Lung (tissue), 12 donors: ENCODE results near the gene SNTG2. TPM values are rescaled to one million over a fixed set of nuclear protein-coding genes. Genes with fewer than 3 reads are reported as not detected.

Experiments
- ATAC-seq: fragments of 200-7000 bp; cut with Tn5 transposase; one replicate; pipeline ENCODE4 v1.9.1; 2020; ENCODE audit warnings: moderate number of reproducible peaks; ENCODE audit not compliant: insufficient read depth, low FRiP score
- DNase-seq, 3 donors: peaks; one replicate each; pipeline ENCODE4 v3.0.0-alpha.2; 2013 to 2017
- H3K27ac ChIP-seq, 2 donors: one replicate each; pipeline ENCODE4 v1.5.1; 2013; ENCODE audit warnings: mild to moderate bottlenecking in 2 of 2, moderate library complexity in 2 of 2, control low read depth in 1 of 2, inconsistent platforms in 1 of 2, low read depth in 1 of 2, low read length in 1 of 2
- H3K27me3 ChIP-seq, 3 donors: one replicate each; pipeline ENCODE4 v1.5.1; 2013; ENCODE audit warnings: low read length in 2 of 3; ENCODE audit not compliant: control insufficient read depth in 3 of 3, insufficient read depth in 3 of 3
- H3K36me3 ChIP-seq, 4 donors: one replicate each; pipeline ENCODE4 v1.5.1; 2013; ENCODE audit warnings: low read length in 4 of 4, mild to moderate bottlenecking in 1 of 4, moderate library complexity in 1 of 4; ENCODE audit not compliant: control insufficient read depth in 4 of 4, insufficient read depth in 4 of 4
- H3K4me1 ChIP-seq, 5 donors: one replicate each; pipeline ENCODE4 v1.5.1; 2013; ENCODE audit warnings: low read length in 5 of 5, mild to moderate bottlenecking in 2 of 5, moderate library complexity in 1 of 5; ENCODE audit not compliant: control insufficient read depth in 5 of 5, insufficient read depth in 5 of 5
- H3K4me3 ChIP-seq: one replicate; pipeline ENCODE4 v1.5.1; 2013; ENCODE audit warnings: mild to moderate bottlenecking, control low read depth, moderate library complexity
- H3K9ac ChIP-seq, 2 donors: one replicate each; pipeline ENCODE4 v1.5.1; 2013; ENCODE audit warnings: low read length in 2 of 2, control low read depth in 1 of 2; ENCODE audit not compliant: insufficient read depth in 1 of 2
- H3K9me3 ChIP-seq, 4 donors: one replicate each; pipeline ENCODE4 v1.5.1; 2013; ENCODE audit warnings: low read length in 3 of 4, mild to moderate bottlenecking in 1 of 4, moderate library complexity in 1 of 4; ENCODE audit not compliant: control insufficient read depth in 4 of 4, insufficient read depth in 3 of 4
- WGBS, 2 donors: extraction: QIAGEN DNeasy Blood & Tissue Kit; methylation state at CpG; one replicate each; pipeline ENCODE4 v1.1.7; 2013; 5-methylcytosine and 5-hydroxymethylcytosine counted together
- polyA plus RNA-seq, 2 donors: library from polyadenylated mRNA; stranded (reverse); fragments of 200-250 nt; gene quantifications; one replicate each; pipeline ENCODE4 v1.2.1, GENCODE V29; 2013
- total RNA-seq, 2 donors: library from RNA; depleted of rRNA in 1 of 2; stranded (reverse); fragments of >200 nt in 1 of 2; gene quantifications; one replicate each; pipeline ENCODE4 v1.2.1, GENCODE V29; 2014 to 2021
- TF ChIP-seq, protein P1 (sequence below): IDR thresholded peaks from 2 replicates; pipeline ENCODE4 v1.5.1; 2012; ENCODE audit warnings: mild to moderate bottlenecking; ENCODE audit errors: control extremely low read depth, extremely low read depth
- donor health status: control.
- donor health status: control.
- donor health status: Bipolar disorder and iron deficiency.
- donor health status: healthy.
- donor health status: DM: yes; HTN: yes; CAD: no.

SNTG2 gene
- total and polyA plus RNA-seq, 4 donors, result 0.31 to 1.8 (median 1.2) TPM

DNA sequence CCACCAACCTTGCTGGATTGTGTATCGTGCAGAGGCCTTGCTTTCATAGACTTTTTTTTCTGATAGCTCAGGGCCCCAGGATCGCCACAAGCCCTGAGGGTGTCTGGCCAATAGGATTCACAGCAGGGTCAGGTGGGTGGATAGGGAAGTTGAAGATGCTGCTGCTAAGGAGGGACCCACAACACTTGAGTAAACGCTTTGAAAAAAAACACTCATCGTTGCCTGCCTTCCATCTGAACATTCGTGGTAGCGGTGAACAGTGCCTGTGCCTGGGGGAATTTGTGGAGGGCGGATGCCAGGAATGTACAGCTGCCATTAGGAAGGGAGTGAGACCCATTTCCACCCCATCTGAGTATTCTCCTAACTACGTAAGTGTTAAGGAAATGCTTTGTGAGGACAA, 358.0 kb downstream of the SNTG2 start:
- H3K4me3 ChIP-seq, result no peak overlapping the region
- peaks cover 0 to 6% (median 0%) of the 10 kb centered on the region in 5 donors for H3K4me1 ChIP-seq
- H3K36me3 ChIP-seq, result no peaks in the 10 kb centered on the region
- peaks cover 0 to 3% (median 1%) of the 10 kb centered on the region in 4 donors for H3K9me3 ChIP-seq
- 92 to 93% methylated on average over 8 of the region's 8 CpGs for WGBS, 2 donors
- H3K27ac ChIP-seq, result no peak overlapping the region
- TF ChIP-seq, protein P1, sequence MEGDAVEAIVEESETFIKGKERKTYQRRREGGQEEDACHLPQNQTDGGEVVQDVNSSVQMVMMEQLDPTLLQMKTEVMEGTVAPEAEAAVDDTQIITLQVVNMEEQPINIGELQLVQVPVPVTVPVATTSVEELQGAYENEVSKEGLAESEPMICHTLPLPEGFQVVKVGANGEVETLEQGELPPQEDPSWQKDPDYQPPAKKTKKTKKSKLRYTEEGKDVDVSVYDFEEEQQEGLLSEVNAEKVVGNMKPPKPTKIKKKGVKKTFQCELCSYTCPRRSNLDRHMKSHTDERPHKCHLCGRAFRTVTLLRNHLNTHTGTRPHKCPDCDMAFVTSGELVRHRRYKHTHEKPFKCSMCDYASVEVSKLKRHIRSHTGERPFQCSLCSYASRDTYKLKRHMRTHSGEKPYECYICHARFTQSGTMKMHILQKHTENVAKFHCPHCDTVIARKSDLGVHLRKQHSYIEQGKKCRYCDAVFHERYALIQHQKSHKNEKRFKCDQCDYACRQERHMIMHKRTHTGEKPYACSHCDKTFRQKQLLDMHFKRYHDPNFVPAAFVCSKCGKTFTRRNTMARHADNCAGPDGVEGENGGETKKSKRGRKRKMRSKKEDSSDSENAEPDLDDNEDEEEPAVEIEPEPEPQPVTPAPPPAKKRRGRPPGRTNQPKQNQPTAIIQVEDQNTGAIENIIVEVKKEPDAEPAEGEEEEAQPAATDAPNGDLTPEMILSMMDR, result no peak
- DNase-seq (no peak), ATAC-seq (no peak)
- no peak overlapping the region for H3K9ac ChIP-seq
- H3K27me3 ChIP-seq, result no peaks in the 10 kb centered on the region

DNA sequence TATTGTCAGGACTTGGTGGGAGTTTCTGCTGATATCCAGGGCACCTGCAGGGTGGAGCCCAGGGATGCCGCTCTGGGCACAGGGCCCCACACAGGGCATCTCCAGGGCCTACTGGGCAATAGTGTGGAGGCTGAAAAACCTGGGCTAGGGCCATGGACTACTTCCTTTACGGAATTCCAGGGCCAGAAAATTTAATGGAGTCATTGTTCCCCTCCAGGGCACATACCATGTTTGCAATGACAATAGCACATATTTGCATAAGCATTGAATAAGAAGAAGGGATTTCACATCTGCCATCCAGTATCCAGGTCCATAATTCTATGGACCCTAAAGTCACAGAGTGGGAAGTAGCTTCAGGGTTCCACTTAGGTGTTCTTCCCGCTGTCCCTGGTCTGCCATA, 358.9 kb downstream of the SNTG2 start:
- Histone ChIP-seq H3K9ac (no peak overlapping the region), H3K27ac (no peak overlapping the region), H3K27me3 (no peaks in the 10 kb centered on the region), H3K9me3 (peaks cover 0 to 3% (median 1%) of the 10 kb centered on the region in 4 donors), H3K4me3 (no peak overlapping the region), H3K36me3 (no peaks in the 10 kb centered on the region), H3K4me1 (peaks cover 0 to 6% (median 0%) of the 10 kb centered on the region in 5 donors)
- 91 to 99% methylated on average over 3 of the region's 3 CpGs for WGBS, 2 donors
- DNase-seq (no peak), ATAC-seq (no peak)
- TF ChIP-seq, protein P1, result no peak

DNA sequence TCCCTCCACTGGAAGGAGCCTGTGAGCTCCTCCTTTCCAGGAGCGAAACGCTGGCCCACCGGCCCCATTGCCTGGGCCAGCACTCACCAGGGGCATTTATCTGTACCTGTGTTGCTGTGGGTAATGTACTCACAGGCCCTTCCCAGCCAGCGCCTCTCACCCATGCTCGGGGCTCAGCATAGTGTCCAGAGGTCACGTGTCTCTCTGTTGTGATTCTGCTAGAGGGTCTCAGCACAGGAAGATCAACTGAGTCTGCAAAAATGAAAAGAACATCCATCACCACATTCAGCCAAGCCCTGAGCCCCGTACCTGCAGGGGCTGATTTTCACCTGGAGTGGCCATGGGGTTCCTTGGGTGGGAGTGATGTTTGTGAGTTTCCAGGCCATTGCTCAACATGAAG, 359.6 kb downstream of the SNTG2 start:
- ATAC-seq (no peak), DNase-seq (no peak)
- H3K27me3 ChIP-seq, result no peaks in the 10 kb centered on the region
- no peak overlapping the region for H3K27ac ChIP-seq
- peaks cover 0 to 2% (median 0%) of the 10 kb centered on the region in 5 donors for H3K4me1 ChIP-seq
- H3K36me3 ChIP-seq, result no peaks in the 10 kb centered on the region
- H3K9me3 ChIP-seq, result peaks cover 0 to 3% (median 1%) of the 10 kb centered on the region in 4 donors
- 90 to 92% methylated on average over 7 of the region's 7 CpGs for WGBS, 2 donors
- H3K4me3 ChIP-seq, result no peak overlapping the region
- TF ChIP-seq, protein P1, result no peak
- H3K9ac ChIP-seq, result no peak overlapping the region

DNA sequence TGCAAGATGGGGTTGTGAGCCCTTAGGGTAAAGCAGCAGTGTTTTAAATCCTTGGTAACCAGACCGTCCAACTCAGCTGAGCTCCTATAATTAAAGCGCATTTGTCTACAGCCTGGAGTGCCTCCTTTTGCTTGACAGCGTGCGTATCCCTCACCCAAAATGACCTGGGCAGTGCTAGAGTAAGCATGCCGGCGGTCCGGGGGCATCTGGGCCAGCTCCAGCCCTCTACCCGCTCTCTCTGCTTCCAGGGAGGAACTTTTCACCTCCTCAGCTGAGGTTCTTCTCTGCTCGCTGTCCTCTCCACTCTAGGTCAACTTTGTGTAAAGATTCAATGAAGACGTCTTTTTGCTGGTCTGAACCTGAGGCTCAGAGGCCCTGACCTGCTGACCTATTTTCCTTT, 360.2 kb downstream of the SNTG2 start:
- H3K27ac ChIP-seq, result no peak overlapping the region
- TF ChIP-seq, protein P1, result no peak
- no peaks in the 10 kb centered on the region for H3K27me3 ChIP-seq
- ATAC-seq (no peak), DNase-seq (no peak)
- WGBS, 2 donors, result 90 to 91% methylated on average over 10 of the region's 10 CpGs
- H3K9ac ChIP-seq, result no peak overlapping the region
- no peaks in the 10 kb centered on the region for H3K36me3 ChIP-seq
- no peak overlapping the region for H3K4me3 ChIP-seq
- peaks cover 0 to 3% (median 1%) of the 10 kb centered on the region in 4 donors for H3K9me3 ChIP-seq
- H3K4me1 ChIP-seq, result no peaks in the 10 kb centered on the region
